ENCODE data around the gene BIRC2.

GRCh38 chr11:102357116-102357515 lies 10.1 kb downstream of the BIRC2 start:
- TF ChIP-seq POLR2A (IDR thresholded peaks at IDR 0.05) = no peak
- TF ChIP-seq, protein P1, sequence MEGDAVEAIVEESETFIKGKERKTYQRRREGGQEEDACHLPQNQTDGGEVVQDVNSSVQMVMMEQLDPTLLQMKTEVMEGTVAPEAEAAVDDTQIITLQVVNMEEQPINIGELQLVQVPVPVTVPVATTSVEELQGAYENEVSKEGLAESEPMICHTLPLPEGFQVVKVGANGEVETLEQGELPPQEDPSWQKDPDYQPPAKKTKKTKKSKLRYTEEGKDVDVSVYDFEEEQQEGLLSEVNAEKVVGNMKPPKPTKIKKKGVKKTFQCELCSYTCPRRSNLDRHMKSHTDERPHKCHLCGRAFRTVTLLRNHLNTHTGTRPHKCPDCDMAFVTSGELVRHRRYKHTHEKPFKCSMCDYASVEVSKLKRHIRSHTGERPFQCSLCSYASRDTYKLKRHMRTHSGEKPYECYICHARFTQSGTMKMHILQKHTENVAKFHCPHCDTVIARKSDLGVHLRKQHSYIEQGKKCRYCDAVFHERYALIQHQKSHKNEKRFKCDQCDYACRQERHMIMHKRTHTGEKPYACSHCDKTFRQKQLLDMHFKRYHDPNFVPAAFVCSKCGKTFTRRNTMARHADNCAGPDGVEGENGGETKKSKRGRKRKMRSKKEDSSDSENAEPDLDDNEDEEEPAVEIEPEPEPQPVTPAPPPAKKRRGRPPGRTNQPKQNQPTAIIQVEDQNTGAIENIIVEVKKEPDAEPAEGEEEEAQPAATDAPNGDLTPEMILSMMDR (IDR thresholded peaks at IDR 0.05) = no peak
- no peak for TF ChIP-seq POLR2AphosphoS5 (IDR thresholded peaks at IDR 0.05)

Data from stomach (tissue), 4 donors.